Right lobe of liver (tissue), 4 donors: ENCODE results near the gene HAVCR2.

Source experiments
- POLR2A ChIP-seq: fragments of 450-650 bp; IDR thresholded peaks from one replicate; pipeline ENCODE4 v1.6.1; 2017; ENCODE audit warnings: antibody characterized with exemption, mild to moderate bottlenecking
- TF ChIP-seq, protein P1 (sequence below), 4 donors: fragments of 200-600 bp in 3 of 4; fragments of 450-650 bp in 1 of 4; IDR thresholded peaks; one replicate each; pipeline versions ENCODE4 v1.5.1 to v1.8.0; 2016 to 2022; ENCODE audit warnings: antibody characterized with exemption in 4 of 4, mild to moderate bottlenecking in 2 of 4
- donor health status: DM: no; HTN: no; CAD: no.
- donor health status: DM: no; HTN: no; CAD: no.
- donor health status: DM: no; HTN: yes; CAD: no.

DNA sequence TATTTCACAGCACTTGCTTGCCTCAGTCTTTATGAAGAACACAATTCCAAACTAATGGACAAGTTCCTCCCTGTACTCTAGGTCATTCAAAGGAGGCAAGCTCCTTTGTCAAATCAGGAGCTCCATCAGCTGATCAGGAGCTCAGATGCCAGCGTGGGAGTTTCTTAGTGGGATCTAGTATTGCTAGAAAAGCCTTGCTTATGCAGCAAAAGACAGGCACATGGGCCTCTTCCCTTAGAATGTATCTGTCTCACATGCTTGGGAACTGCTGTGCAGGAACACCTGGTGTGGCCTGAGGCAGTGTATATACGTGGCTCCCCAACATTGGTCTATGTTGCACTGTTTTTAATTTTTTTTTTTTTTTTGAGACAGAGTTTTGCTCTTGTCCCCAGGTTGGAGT lies 28.6 kb downstream of the HAVCR2 start:
- TF ChIP-seq, protein P1, sequence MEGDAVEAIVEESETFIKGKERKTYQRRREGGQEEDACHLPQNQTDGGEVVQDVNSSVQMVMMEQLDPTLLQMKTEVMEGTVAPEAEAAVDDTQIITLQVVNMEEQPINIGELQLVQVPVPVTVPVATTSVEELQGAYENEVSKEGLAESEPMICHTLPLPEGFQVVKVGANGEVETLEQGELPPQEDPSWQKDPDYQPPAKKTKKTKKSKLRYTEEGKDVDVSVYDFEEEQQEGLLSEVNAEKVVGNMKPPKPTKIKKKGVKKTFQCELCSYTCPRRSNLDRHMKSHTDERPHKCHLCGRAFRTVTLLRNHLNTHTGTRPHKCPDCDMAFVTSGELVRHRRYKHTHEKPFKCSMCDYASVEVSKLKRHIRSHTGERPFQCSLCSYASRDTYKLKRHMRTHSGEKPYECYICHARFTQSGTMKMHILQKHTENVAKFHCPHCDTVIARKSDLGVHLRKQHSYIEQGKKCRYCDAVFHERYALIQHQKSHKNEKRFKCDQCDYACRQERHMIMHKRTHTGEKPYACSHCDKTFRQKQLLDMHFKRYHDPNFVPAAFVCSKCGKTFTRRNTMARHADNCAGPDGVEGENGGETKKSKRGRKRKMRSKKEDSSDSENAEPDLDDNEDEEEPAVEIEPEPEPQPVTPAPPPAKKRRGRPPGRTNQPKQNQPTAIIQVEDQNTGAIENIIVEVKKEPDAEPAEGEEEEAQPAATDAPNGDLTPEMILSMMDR (IDR thresholded peaks at IDR 0.05): no peak
- no peak for TF ChIP-seq POLR2A
